GOT3 (cell line): Measurements from ENCODE around the gene BEND6.

ENCODE experiments used
- DNase-seq: peaks from one replicate; lab custom pipeline; 2025; ENCODE audit warnings: mixed read lengths; lab: John Stamatoyannopoulos, UW

The BEND6 gene

DNA sequence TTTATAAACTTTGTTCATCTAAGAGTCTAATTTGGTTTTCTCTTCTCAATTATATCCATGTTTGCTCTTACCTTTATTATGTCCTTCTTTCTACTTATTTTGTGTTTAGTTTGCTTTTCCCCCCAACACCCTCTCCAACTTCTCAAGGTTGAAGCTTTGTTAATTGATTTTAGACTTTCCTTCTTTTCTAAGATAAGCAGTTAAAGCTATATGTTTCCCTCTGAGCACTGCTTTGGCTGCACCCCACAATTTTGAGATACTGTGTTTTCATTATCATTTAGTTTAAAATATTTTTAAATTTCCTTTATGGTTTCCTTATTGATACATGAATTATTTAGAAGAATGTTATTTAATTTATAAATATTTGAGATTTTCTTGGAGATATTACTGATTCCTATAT, 13.9 kb upstream of the BEND6 start:
- no peak for DNase-seq

DNA sequence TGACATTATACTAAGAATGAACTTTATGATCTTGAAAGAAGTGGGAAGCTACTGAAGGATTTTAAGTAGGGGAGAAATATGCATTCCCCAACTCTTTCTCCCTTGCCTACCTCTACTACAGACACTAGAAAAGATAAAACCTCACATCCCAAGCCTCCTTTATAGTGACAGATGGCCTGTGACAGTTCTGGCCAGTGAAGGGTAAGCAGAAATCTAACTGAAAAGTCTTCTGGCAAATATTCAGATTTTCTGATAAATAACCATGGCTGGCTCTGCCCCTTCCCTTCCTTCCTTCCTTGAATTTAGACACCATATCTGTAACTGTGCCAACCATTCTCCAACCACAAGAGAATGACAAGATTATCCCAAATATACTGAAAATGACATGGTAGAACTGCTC, 10.2 kb upstream of the BEND6 start:
- DNase-seq, result no peak

DNA sequence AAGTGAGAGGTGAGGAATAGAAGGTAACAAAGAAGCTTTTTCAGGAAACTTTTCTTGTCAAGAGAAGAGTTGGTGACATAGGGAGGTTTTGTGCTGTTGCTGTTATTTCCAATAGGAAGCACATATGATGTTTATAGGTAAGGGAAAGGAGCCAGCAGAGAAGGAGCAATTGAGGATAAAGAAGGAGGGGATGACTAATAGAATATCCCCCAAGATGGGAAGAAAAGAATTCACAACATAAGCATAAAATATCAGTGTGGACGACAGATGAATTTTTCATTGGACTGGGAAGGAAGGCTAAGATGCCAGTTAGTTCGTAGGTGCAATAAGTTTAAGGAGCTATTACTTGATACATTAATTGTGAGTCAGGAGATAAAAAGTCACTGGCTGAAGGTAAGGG, 8.5 kb upstream of the BEND6 start:
- DNase-seq, result no peak

DNA sequence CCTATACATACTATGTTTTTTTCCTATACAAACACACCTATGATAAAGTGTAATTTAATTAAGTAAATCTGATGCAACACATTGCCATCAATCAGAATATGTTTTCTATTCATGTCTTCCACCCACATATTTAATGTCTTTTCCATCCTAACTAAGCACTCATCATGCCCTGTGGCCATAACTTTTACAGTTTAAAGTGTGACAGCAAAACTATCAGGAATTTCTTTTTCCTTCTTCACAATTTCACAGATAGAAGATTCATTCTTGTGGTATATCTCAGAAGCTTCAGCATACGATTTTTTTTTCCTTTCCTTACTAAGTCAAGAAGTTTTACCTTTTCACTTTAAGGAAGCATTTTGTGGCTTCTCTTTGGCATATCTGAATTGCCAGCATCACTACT, 7.0 kb upstream of the BEND6 start:
- DNase-seq, result no peak

DNA sequence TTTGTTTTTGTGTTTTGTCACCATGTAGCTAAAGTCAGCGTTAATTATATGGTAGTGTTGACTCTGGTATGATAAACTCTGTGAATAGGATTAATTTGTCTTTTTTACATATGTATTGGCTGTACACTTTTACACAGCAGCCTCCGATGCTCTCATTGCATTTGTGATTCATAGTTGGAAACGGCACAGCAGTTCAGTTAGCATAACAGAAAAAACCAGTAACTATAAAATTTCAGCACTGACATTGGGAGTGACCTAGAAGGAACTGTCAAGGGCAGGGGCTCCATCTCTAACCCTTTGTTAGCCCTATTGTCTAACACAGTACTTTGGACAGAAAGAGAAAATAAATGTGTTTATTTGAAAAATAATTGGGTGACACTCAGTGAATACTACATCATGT, 5.6 kb upstream of the BEND6 start:
- DNase-seq, result no peak

DNA sequence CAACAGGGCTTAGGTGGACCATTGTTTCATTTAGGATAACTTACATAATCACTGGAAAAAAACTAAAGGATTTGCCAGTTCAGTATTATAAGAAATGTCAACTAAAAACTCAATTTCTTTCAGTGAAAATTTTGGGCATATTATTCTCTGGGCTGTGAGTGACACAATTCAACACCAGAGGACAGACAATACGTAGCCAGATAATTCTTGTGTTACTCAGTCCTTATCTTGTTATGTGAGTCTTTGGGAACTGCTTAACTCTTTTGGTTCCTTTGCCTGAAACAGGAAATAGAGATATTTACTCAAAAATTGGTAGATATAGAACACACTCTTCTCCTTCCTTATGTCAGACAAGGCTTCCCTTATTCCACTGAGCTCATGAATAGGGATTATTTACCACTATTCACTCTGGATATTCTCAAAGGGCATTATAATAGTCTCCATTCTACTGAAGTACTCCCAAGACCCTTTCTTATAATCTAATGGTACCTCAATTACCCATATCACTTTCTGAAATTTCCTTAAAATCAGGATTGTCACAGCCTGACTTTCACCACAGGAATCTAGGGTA, 4.9 kb upstream of the BEND6 start:
- no peak for DNase-seq

DNA sequence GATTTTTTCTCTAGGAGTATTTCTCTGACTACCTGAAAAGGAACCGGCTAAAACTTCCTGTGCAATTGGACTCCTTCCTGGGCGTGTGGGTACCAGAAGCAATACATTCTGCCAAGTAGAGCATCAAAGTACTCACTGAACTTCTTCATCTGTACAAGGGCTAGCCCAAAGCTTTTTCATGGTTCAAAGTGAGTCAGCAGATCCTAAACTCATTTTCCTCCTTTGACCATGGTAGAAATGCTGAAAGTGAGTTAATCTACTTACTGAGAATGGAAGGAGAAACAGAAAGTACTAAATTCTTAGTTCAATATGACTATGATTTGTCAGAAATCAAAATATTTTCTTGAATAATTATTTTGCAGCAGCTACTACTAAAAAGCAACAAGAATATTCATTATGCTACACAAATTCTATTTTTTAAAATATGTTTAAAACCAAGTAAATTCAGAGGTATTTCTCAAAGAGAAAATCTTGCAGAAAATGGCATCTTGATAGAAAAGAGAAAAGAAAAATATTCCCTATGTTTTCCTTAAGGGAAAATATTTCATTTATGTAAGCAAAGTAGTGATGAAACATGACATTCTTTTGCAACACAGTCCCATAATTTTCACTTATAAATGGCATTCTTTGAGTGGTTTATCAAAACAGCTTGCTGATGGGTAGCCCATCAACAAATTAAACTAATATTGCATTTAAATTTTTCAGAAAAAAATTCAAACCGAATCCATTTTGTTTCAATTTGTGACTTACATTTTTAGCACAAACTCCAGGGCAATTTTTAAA, 3.7 kb upstream of the BEND6 start:
- DNase-seq, result no peak

DNA sequence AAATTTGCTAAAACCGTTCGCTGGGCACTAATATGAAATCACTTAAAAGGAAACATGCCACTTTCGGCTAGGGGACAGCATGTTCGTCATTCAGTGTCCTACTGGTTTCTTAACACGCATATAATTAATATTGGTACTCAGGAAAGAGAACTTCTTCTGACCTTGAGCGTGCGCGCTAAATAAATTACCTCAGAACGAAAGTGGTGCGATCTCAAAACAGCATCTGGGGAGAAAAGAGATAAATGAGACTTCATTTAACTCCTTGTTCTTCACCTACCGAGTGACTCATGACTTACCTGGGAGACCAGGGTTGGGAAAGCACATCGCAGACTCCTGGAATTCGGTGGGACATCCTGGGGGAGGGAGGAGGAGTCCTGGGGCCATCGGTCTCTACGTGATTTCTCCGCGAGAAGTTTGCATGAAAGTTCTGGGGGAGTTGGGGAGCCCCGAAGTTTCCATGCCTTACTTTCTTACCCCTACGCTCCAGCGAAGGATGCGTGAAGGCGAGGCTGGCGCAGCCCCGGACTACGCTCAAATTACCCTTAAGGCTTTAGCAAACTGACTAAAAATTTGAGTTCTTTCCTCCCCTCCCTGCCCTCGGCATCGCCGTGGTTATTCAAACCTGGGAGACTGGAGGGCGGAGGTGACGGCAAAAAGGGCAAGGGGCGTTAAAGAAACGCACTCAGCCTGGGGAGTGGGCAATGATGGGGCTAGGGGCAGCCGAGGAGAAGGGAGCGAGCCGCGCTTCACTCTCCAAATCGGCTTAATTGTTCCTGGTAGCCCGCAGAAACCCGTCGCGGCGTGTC, 1.1 kb upstream of the BEND6 start:
- no peak for DNase-seq

DNA sequence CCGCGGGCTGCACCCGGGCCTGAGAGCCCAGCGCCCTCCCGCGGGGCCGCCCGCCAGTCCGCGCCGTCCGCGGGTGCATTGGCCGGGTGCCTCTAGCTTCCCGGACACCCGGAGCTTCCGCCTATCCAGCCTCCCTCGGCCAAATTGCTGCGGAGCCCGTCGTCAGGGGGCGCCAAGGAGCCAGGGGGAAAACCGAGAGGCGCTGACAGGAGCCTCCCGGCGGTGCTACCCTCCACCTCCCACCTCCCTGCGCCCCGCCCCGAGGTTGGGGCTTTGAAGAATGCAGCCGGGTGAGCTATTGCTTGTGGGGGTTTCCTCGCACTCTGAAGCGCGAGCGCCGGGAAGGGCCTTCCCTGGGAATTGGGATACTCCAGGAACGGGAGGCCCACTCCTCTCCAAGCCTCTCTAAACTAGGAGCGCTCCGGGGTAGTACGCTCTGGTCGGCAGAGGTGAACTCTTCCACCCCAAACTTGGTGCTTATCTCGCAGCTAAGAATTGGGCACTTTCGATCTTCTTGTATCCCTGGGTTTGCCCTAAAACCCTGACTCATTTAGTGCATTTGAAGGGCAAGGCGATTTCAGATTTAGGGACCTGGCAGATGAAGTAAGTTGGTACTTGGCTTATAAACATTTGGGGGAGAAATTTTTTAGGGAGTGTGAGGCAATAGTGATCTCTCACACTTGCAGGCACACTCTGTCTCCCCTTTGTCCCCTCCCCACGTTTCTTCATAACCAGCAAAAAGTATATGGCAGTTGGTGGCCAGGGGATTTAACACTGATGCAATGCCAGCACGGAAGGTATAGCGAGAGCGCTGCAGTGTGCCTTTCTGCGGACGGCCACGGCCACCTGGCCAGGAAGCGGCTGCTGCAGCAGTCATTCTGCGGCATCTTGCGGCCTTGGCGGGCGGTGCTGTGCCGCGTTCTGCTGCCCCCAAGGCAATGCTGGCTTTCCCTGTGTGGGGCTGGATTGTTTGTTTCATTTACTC, 556 bp downstream of the BEND6 start:
- DNase-seq, result no peak

DNA sequence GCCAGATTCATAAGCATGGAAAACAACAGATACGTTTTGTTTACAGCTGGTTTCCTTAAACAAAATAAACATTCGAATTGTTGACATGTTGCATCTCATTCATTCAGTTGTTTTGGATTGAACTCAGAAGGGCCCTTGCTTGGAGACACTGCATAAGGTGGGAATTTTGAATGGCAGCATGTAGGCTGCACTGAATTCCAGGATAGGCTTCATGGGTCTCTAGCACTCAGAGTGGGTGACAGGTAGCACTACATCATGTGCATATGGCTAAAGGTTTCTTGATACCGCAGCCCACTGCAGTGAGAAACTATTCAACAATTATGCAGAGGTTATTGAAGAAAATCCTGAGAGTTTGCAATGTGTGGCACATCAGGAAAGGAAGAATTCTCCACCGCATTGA, 1.6 kb downstream of the BEND6 start:
- DNase-seq, result no peak

DNA sequence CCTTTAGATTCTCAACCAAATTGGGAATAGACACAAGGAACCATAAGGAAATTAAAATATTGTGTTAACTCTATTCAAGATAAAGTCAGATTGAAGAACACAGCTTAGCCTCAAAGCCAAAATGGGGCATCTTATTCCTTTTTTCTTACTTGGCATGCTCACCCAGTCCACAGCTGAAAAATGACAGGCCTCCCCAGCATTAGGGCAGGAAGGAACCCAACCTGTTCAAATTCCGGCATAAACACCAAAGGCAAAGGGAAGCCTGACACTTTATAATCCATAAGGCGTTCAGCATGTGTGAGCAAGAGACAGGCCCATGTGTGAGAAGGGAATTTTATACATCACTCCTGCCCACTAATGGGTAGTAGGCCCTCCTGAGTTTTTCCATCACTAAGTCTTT, 2.9 kb downstream of the BEND6 start:
- DNase-seq, result no peak

DNA sequence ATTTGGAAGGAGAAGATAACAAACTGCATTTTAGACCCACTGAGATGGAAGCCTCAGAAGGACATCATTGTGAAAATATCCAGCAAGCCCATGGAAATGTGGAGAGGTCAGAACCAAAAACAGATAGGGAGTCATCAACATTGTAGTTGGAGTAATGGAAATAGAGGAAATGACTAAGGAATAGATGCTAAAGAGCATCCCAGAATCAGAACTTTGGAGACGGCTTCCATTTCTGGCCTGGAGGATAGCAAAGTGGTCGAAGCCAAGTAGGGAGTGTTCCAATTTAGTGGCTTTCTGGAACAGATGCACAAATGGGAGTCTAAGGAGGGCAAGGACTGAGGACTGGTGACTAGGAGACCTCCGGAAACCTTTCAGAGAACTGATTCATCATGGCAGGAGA, 3.6 kb downstream of the BEND6 start:
- DNase-seq, result no peak

DNA sequence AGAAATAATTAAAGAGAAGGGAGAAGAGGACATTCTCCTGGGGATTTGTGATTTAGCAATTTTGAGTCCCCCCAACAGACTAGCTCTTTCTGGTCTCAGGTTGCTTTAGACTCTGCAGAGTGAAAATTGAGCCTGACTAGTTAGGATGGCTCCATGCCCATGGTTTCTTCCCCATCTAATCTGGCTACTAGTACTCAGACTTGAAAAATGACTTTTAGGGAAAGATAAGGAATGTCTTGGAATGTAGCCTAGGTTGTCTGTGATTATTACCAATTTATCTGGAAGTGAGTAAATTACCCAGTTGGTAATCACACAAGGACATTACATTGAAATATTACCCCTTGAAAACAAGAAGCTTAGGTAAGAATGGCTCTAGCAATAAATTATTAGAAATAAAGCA, 4.2 kb downstream of the BEND6 start:
- DNase-seq, result no peak

DNA sequence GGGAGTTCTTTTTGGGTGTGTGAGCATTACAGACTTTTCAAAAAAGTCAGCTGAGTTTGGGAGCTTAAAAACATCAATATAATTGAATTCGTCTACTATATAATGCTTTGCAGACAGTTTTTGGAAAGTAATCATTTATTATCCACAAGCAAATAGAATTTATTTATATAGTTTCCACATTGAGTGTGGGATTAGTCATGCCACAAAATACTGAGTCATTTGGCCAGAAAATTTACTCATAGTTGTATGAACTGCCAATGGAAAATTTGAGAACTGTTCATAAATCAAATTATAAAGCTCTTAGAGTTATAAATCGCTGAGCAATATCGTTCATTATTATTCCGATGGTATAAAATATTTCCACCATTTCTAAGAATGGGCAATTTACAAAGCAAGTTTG, 5.0 kb downstream of the BEND6 start:
- no peak for DNase-seq

DNA sequence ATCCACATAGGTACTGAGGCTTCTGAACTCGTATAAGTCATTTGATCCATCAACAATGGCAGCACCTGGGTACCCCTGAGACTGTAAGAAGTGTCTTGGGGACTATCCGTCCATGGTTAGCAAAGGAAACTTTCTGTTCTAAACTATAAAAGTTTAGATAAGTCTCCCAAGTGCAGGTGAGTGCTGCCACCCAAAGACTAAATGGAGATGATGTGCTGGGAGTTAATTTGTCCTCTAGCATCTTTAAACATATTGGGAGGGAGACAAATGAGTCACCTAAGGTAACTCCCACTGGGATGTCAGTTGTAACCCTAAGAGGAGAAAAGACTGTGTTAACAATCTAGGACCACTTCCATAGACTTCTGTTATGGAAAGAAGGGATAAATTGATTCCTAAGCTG, 6.2 kb downstream of the BEND6 start:
- DNase-seq, result no peak

DNA sequence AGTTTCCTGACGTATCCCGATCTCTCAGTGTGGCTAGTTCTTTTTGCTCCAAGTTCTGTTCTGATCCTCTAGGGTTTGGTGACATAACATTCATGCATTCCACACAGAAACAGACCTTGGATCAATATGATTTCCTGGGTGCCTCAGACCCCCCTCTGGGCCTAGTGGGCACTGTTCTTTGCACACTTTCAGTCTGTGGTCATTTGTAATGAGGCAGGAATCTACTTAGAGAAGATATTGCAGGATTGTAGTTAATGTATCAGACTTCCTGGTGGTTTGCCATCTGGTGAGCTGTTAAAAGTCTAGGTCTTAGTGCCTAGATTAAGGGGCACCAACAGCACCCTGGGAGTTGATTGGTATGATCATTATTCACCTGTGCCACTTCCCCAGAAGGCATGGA, 7.5 kb downstream of the BEND6 start:
- no peak for DNase-seq

DNA sequence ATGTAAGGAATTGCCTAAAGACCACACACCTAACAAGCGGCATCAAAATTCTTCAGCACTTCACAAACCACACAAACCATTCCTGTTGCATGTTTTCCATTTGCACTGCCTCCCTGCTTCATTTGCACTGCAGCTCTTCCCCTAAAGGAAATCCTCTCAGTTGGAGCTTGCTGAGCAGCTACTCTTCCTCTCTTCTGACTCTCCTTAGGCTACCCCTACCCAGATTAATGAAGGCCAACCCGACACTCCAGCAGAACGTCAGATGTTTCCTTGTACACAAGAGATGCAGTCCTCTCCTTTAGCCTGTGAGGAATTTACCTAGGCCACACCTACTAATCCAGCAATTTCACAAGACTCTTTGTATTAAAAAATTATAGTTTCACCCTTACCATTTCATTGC, 8.1 kb downstream of the BEND6 start:
- DNase-seq, result no peak

DNA sequence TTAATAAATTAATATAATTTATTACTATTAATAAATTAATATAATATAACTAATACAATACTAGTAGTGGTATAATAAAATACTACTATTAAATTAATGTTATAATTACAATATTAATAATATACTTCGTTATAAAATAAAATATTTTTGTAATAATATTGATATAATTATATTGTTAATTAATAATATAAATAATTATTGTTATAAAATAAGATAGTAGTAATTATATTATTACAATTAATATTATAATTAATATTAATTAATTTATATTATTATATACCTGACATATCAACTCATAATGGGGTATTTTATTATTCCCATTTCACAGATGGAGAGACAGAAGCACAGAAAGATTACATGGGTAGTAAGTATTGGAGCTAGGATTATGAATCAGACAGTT, 8.9 kb downstream of the BEND6 start:
- DNase-seq, result no peak

DNA sequence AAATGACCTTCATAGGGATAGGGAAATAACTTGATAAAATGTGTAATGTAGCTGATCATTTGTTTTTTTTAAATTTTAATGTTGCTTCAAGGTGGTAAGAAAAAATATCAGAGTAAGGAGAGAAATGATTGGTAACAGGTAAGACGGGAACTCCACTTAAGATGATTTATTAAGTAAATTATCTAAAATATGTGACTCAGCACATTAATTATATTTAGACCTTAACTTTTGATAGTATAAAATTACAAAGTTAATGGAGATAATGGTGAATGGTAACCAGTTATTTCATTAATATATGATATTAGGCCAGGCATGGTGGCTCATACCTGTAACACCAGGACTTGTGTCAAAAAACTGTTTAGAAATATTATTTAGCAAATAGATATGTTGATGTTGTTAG, 10.2 kb downstream of the BEND6 start:
- DNase-seq, result no peak

DNA sequence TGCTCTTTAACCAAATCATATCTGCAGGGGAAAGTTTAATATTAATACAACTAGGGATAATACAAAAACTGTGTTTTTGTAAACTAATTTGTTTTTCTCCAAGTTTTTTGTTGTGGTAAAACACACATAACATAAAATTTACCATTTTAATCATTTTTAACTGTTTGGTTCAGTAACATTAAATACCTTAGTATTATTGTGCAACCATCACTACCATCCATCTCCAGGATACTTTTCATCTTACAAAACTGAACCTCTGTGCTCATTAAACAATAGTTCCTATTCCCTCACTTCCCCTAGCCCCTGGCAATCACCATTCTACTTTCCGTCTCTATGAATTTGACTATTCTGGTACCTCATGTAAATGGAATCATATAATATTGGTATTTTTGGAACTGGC, 15.9 kb downstream of the BEND6 start:
- no peak for DNase-seq

DNA sequence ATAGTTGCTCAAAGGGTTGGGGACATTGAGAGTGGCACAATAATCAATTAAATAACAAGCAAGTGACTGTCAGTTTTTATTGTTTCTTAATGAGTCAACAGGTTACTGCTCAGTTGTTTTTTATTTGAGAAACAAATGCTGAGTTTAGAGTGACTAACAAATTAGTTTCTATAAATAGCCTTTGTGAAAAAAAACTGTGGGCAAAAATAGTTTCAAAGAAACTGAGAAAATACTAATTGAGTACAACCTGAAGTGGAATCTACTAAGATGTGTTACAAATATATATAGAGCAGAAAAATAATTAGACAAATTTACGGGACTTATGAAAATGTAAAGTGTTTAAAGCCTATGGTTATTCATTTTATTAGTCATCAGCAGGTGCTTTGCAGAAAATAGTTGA, 22.3 kb downstream of the BEND6 start:
- DNase-seq, result no peak

DNA sequence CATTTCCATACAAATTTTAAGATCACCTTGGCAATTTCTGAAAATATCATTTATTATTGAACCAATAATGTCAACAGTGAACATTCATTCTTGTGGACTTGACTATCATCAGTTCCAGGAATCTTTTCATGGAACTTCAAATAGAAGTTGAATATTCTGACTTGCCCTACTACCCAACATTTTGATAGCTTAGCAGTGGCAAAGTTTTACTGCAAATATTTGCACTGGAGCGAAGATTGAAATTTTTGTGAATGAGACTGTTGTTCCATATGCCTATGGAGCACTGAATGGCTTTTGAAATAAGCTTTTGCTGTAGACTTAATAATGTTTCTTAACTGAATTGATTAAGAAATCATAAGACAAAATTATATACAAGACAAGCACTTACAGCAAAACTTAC, 23.6 kb downstream of the BEND6 start:
- DNase-seq, result no peak
